GM19240 (cell line): ENCODE data around the gene BFAR.
"Not testable (repeated sequence)": the region's sequence is repeated elsewhere in the genome, so short reads cannot be mapped to it uniquely, and the experiment has no call there.

ENCODE experiments used
- DNase-seq: peaks from one replicate; pipeline ENCODE4 v3.0.0; 2011; ENCODE audit warnings: low spot score; ENCODE audit not compliant: insufficient read length

Gene BFAR

DNA sequence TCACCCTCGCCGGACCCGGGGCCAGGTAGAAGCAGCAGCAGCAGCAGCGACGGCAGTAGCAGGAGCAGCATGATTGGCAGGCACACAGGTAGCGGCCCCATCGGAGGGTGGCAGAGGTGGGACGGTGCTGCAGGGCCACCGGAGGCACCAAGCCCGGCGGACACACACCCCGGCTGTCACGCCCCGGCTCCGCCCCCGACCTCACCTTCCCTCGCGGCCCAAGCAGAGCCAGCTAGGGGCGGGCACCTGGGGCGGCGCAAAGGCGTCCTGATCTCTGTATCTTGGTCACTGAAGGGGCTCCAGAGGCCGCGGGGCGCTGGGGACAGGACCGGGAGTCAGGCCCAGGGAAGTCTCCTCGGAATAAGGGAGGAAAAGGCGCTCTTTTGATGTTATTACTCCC, 61.4 kb downstream of the BFAR start, which contains the start of gene PLA2G10:
TSS of gene PLA2G10 (minus strand) at position 180 of the 400 bp plus-strand sequence. CDS start at position 101, 79 bp downstream.
- not testable (repeated sequence) for DNase-seq

GRCh38 chr16:14701859-14702258, 69.1 kb downstream of the BFAR start:
- not testable (repeated sequence) for DNase-seq

- DNase-seq = not testable (repeated sequence)
Measured at GRCh38 chr16:14702672-14703071, 69.9 kb downstream of the BFAR start.

DNA sequence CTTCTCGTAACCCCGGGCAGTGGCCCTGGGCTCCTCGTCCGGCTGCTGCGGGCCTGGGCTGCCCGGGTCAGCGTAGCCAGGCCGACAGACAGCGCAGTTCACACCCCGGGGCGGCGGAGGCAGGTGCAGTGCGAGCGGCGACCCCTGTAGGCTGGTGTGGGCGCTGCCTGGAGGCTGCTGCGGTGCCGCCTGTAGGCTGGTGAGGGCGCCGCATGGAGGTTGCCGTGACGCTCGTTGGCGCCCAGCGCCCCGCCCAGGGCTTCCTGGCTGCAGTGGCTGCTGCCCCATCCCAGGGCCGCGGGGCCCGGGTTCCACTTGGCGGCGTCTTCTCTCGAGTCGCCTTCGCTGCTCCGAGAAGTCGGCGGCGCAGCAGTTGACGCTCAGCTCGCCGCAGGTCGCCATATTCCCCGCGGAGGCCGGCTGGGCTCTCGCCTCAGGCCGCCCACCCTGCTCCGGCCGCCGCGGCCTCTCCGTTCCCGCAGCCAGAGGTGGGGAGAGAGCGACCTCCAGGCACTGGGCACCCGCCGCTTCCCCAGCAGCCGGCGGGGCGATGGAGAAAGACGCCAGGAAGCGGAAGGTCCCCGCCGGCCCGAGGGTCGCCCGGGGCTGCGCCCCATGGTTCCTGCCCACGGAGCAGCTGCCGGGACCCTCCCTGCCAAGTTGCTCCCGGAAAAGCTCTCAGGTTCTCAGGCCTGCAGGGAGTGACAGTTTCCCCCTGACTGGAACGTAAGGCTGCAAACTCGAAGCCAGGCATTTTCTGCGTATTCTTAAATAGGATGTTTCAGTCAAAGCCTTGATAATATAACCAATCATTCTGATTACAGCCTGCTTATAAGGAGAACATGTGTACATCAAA, 70.6 kb downstream of the BFAR start, which contains the start of gene NPIPA3:
TSS of gene NPIPA3 (plus strand) at position 256 of the 856 bp plus-strand sequence. CDS start 5,533 bp downstream, outside the sequence.
- not testable (repeated sequence) for DNase-seq
